Measurements from ENCODE around the gene LAMTOR1.

Gene LAMTOR1

GRCh38 chr11:72048766-72049460 is 54.2 kb downstream of the LAMTOR1 start:
- DNase-seq (ENCODE audit: low read depth in 2 of 2) = peak in 1 of 2 donors; percentile 33
- no peak for TF ChIP-seq CTCF (IDR thresholded peaks at IDR 0.05; ENCODE audit: low read depth, low read length)

More at GRCh38 chr11:72048766-72049460, 54.2 kb downstream of the LAMTOR1 start:
- H3K4me3 ChIP-seq (replicated peaks in 1 of 2; ENCODE audit: low read depth in 2 of 2, low read length in 2 of 2) = no peak overlapping the region
